ENCODE measurements around the gene CAPS.

CAPS gene

GRCh38 chr19:5935473-5936291, 21.6 kb downstream of the CAPS start:
- no peak for DNase-seq

- no peak for DNase-seq
These were observed 22.2 kb downstream of the CAPS start for GRCh38 chr19:5936292-5936592.

GRCh38 chr19:5937550-5937949, 23.5 kb downstream of the CAPS start:
- no peak for DNase-seq

GRCh38 chr19:5940260-5941208, 26.5 kb downstream of the CAPS start:
- DNase-seq = no peak

- no peak for DNase-seq
These were observed 27.6 kb downstream of the CAPS start for GRCh38 chr19:5941673-5942072.

GRCh38 chr19:5943045-5943444, 29.0 kb downstream of the CAPS start:
- DNase-seq = no peak

- no peak for DNase-seq
These were observed 29.6 kb downstream of the CAPS start for GRCh38 chr19:5943623-5944022.

- no peak for DNase-seq
These were observed 33.4 kb downstream of the CAPS start for GRCh38 chr19:5947435-5947834.

GRCh38 chr19:5948752-5949564, 34.9 kb downstream of the CAPS start:
- no peak for DNase-seq

GRCh38 chr19:5949792-5950305, 35.8 kb downstream of the CAPS start:
- no peak for DNase-seq

GRCh38 chr19:5950741-5951140, 36.7 kb downstream of the CAPS start:
- no peak for DNase-seq

GRCh38 chr19:5951338-5951861, 37.3 kb downstream of the CAPS start:
- DNase-seq = no peak

GRCh38 chr19:5952193-5953029, 38.4 kb downstream of the CAPS start:
- DNase-seq = no peak

GRCh38 chr19:5953030-5953589, 39.1 kb downstream of the CAPS start:
- no peak for DNase-seq

- no peak for DNase-seq
These were observed 39.7 kb downstream of the CAPS start for GRCh38 chr19:5953680-5954213.

GRCh38 chr19:5954293-5954692, 40.2 kb downstream of the CAPS start:
- no peak for DNase-seq

GRCh38 chr19:5955636-5955935, 41.5 kb downstream of the CAPS start:
- no peak for DNase-seq

- no peak for DNase-seq
These were observed 42.3 kb downstream of the CAPS start for GRCh38 chr19:5956323-5956722.

GRCh38 chr19:5956728-5957127, 42.7 kb downstream of the CAPS start:
- DNase-seq = no peak

- no peak for DNase-seq
These were observed 43.1 kb downstream of the CAPS start for GRCh38 chr19:5957170-5957569.

Measured in Kasumi-1 (cell line).